Measurements from ENCODE around the gene DIS3L2.

DNA sequence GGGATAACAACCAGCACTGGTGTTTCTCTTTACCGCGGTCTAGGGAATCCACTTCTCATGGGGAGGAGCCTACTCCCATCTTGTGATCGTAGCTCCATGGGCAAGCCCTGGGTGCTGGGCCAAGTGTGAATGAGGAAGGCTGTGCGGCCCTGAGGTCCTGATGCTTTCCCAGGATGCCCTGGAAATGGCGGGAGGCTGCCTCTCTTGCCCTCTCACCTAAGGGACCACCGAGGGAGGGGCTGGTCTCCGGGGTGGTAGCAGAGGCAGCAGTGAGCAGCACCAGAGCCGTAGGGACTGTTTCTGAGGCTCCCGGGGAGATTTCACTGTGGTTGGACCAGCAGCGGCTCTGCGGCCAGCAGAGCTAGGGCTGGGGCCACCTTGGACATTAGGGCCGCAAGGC lies 19.8 kb upstream of the DIS3L2 start:
- TF ChIP-seq, protein P1, sequence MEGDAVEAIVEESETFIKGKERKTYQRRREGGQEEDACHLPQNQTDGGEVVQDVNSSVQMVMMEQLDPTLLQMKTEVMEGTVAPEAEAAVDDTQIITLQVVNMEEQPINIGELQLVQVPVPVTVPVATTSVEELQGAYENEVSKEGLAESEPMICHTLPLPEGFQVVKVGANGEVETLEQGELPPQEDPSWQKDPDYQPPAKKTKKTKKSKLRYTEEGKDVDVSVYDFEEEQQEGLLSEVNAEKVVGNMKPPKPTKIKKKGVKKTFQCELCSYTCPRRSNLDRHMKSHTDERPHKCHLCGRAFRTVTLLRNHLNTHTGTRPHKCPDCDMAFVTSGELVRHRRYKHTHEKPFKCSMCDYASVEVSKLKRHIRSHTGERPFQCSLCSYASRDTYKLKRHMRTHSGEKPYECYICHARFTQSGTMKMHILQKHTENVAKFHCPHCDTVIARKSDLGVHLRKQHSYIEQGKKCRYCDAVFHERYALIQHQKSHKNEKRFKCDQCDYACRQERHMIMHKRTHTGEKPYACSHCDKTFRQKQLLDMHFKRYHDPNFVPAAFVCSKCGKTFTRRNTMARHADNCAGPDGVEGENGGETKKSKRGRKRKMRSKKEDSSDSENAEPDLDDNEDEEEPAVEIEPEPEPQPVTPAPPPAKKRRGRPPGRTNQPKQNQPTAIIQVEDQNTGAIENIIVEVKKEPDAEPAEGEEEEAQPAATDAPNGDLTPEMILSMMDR (conservative IDR thresholded peaks at IDR 0.05), result no peak
- TF ChIP-seq EZH2 (IDR thresholded peaks at IDR 0.05; ENCODE audit: low read depth), result no peak
